ENCODE measurements around the gene FBL. TPM values are rescaled to one million over a fixed set of nuclear protein-coding genes. Genes with fewer than 3 reads are reported as not detected.

Gene FBL
- total and polyA plus RNA-seq, 2 of the 4 experiments (the other 2 are of a cell fraction), result 259 to 446 TPM

GRCh38 chr19:39827216-39827615, 19.0 kb downstream of the FBL start:
- 98% methylated on average over 8 of the region's 13 CpGs; no CpG with 5 or more reads in 1 of the 2 experiments for WGBS, 2 experiments (ENCODE audit: extremely low coverage in 2 of 2, insufficient read length in 1 of 2)
- in situ Hi-C loops (cut with MboI; ENCODE audit: low sequenced_read_pairs), result loop anchor here (25.0 kb wide), 1 partner anchor 390 kb away; the partner anchor contains the start of genes RPS16 and SUPT5H
- Histone ChIP-seq H2BK5ac (ENCODE audit: low read depth, low read length, poor library complexity, severe bottlenecking) (no peak overlapping the region), H2BK20ac (ENCODE audit: low read depth, low read length) (no peak overlapping the region), H4K5ac (ENCODE audit: low read depth, low read length) (no peak overlapping the region), H3K18ac (ENCODE audit: low read depth, low read length) (no peak overlapping the region), H3K4me1 (ENCODE audit: control insufficient read depth, insufficient read depth, low read length) (peaks cover 7% of the 10 kb centered on the region), H3K9me3 (ENCODE audit: control insufficient read depth, insufficient read depth, low read length) (no peaks in the 10 kb centered on the region), H3K4ac (ENCODE audit: low read depth, low read length) (no peak overlapping the region), H3K36me3 (ENCODE audit: control insufficient read depth, insufficient read depth, low read length) (peaks cover 38% of the 10 kb centered on the region), H3K56ac (ENCODE audit: extremely low read depth, insufficient read depth, low read length) (no peak overlapping the region), H3K14ac (replicated peaks; ENCODE audit: low read depth, low read length) (no peak overlapping the region), H3K23ac (ENCODE audit: low read depth, low read length) (no peak overlapping the region), H3K4me3 (ENCODE audit: insufficient read depth, low read depth, low read length) (no peak overlapping the region), H3K27ac (ENCODE audit: insufficient read depth, low read length) (no peak overlapping the region), H2AK5ac (ENCODE audit: low read depth, low read length) (no peak overlapping the region), H2BK120ac (ENCODE audit: low read depth, low read length) (no peak overlapping the region), H4K20me1 (ENCODE audit: insufficient read depth, low read length) (no peaks in the 10 kb centered on the region; the same call in 1 of the 2 replicates), H2AFZ (replicated peaks; ENCODE audit: low read length, poor library complexity) (no peak overlapping the region), H3K9ac (ENCODE audit: low read depth, low read length) (no peak overlapping the region), H3K79me1 (ENCODE audit: low read depth in 1 of 2, low read length in 2 of 2) (peaks cover 12 to 31% of the 10 kb centered on the region in 2 experiments), H3K4me2 (ENCODE audit: low read depth, low read length) (no peak overlapping the region), H4K8ac (ENCODE audit: low read depth in 2 of 2, low read length in 2 of 2) (no peak overlapping the region), H2AK9ac (replicated peaks; ENCODE audit: low read depth, low read length, poor library complexity) (peak overlapping the region; percentile 19), H4K91ac (ENCODE audit: insufficient read depth, low read depth, low read length) (no peak overlapping the region), H3K27me3 (ENCODE audit: control insufficient read depth, insufficient read depth, low read length) (no peaks in the 10 kb centered on the region), H2BK15ac (ENCODE audit: low read depth, low read length) (no peak overlapping the region), H3K9me1 (ENCODE audit: insufficient read depth, low read length) (peaks cover 15% of the 10 kb centered on the region; the same call in 1 of the 2 replicates)
- intact Hi-C loops (cut with micrococcal nuclease), result no loop called here
- no TSS peak for BruUV-seq (replicated peaks)
- ATAC-seq (ENCODE audit: low read depth) (no peak), DNase-seq (no peak)
- POLR2A ChIA-PET (ENCODE audit: unreplicated experiment), result no interaction called here
- TF ChIP-seq POLR2A (IDR thresholded peaks at IDR 0.05; ENCODE audit: low read depth, low read length), result no peak
- TF ChIP-seq MXI1 (IDR thresholded peaks at IDR 0.05; ENCODE audit: borderline replicate concordance, low read depth, low read length), result no peak
- TF ChIP-seq USF2 (IDR thresholded peaks at IDR 0.05; ENCODE audit: low read depth, low read length), result no peak
- no peak for TF ChIP-seq MAFK (IDR thresholded peaks at IDR 0.05; ENCODE audit: low read depth, low read length)
- no peak for TF ChIP-seq RCOR1 (IDR thresholded peaks at IDR 0.05; ENCODE audit: insufficient replicate concordance, low read length)
- TF ChIP-seq BHLHE40 (IDR thresholded peaks at IDR 0.05; ENCODE audit: low read depth, low read length), result no peak
- TF ChIP-seq SMC3 (IDR thresholded peaks at IDR 0.05; ENCODE audit: low read depth, low read length), result no peak
- TF ChIP-seq CHD1 (IDR thresholded peaks at IDR 0.05; ENCODE audit: low read depth, low read length), result no peak
- no peak for TF ChIP-seq NFE2L2 (IDR thresholded peaks at IDR 0.05; ENCODE audit: low read depth, low read length)
- TF ChIP-seq CTCF (conservative IDR thresholded peaks at IDR 0.05; ENCODE audit: low read depth, low read length), result no peak
- no peak for TF ChIP-seq CEBPB (IDR thresholded peaks at IDR 0.05; ENCODE audit: low read depth, low read length)
- no peak for TF ChIP-seq FOS (IDR thresholded peaks at IDR 0.05; ENCODE audit: low read depth, low read length)
- no peak for TF ChIP-seq RAD21 (IDR thresholded peaks at IDR 0.05; ENCODE audit: low read length)
- no peak for TF ChIP-seq MAZ (IDR thresholded peaks at IDR 0.05; ENCODE audit: borderline replicate concordance, low read depth, low read length)
- no peak for TF ChIP-seq ELK1 (IDR thresholded peaks at IDR 0.05; ENCODE audit: borderline replicate concordance, low read depth, low read length)
- no peak for TF ChIP-seq RFX5 (IDR thresholded peaks at IDR 0.05; ENCODE audit: low read depth, low read length)
- dilution Hi-C loops (cut with HindIII; ENCODE audit: low sequenced_read_pairs, unreplicated experiment), result no loop called here
- CTCF ChIA-PET, result no interaction called here
